NOMO-1 (cell line): ENCODE results near the gene TGIF1.

ENCODE experiments used
- DNase-seq, 2 experiments: peaks; one replicate each; lab custom pipeline; 2025; ENCODE audit not compliant: unreplicated experiment in 2 of 2; lab: John Stamatoyannopoulos, UW

TGIF1 gene

DNA sequence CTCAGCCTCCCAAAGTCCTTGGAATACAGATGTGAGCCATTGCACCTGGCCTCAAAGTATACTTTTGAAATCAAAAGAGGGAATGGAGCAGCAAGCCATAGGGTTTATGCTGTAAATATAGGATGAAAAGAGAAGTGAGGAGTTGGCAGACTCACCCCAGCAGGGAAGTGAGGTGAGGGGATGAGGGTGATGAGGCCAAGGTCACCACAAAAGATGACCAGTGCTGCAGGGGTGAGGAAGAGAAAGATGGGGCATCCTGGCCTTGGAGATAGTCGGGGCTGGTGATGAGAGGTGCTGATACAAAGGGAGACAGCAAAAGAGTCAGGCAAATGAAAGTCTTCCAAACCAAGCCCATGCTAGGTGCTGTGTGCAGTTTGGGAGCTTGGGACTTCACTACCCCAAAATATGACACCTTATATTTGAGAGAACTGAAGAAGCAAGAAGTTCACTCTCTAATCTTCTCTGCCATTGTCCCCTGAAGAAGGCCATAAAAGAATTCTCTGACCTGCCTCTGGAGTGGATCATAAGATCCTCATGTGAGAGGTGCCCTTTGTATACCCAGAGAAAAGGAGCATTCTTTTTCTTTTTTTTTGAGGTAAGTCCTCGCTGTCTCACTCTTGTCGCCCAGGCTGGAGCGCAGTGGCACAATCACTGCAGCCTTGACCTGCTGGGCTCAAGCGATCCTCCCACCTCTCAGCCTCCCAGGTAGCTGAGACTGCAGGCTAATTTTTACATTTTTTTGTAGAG, 31.0 kb downstream of the TGIF1 start:
- DNase-seq, result no peak

GRCh38 chr18:3481696-3482210, 31.8 kb downstream of the TGIF1 start:
- peak in 1 of 2 experiments; percentile 16 for DNase-seq

DNA sequence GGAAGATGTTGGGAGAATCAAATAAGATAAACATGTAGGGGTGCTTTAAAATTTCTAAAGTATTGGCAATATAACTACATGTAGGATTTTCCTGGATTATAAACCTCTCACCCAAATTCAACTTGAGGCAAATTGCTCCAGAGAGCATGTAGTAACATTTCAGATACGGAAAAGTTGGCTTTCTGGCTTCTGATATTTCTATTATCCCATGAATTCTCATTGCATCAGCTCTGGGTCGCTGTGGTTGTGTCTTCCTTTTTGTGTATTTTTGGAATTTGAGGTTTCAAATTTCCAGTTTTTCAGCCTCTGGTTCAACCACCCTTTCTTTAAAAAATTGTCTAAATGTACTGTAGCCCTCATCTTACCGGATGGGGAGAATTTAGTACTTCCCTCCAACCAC, 32.3 kb downstream of the TGIF1 start:
- DNase-seq, result no peak

DNA sequence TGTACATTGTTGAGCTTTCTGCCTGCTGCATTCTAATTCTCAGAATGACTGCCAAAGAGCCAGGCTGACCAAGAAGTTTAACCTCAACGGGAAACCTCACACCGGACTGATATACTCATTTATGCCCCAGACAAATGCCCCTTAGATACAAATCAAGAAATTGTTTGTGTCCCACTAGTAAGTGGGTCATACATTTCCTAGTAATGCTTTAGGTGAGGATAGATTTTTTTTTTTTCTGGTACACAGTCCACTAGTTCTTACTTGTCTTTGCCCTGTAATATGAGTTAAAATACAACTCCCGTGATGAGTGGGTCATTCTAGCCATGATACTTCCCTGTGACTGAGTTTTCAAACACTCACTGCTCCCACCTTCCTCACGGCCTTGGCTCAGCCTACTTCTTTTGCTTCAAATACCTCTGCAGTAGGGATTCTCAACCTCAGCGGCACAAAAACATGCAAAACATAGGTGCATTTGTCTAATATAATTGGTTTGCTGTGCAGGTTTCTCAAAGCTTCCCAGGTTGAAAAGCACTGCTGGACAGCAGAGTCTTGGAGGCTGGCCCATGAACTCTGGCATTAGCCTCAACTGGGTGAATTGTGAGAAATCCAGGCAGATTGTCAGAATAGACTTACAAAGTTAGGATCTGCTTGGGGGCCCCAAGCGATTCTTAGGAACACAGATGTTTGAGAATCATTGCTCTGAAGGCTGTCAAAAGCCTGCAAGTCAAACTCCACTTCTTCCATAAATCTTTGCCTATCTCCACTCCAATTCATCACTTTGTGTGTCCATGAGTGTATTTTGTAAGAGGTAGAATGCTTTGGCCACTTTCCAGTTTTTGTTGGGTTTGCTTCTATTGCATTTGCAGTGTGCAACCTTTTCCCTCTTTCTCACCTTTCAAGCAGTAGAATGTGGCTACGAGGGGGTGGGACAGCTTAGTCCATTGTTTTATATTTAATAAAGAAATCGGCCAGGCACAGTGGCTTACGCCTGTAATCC, 35.5 kb downstream of the TGIF1 start:
- DNase-seq, result no peak

GRCh38 chr18:3486512-3486911, 36.5 kb downstream of the TGIF1 start:
- DNase-seq, result no peak

DNA sequence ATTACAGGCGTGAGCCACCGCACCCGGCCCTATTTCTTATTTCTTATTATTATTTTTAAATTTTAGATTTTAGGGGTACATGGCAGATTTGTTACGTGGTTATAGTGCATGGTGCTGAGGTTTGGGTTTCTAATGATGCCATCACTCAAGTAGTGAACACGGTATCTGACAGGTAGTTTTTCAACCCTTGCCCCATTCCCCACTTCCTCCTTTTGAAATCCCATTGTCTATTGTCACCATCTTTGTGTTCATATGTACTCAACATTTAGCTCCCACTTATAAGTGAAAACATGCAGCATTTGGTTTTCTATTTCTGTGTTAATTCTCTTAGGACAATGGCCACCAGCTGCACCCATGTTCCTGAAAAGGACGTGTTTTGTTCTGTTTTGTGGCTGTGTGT, 39.5 kb downstream of the TGIF1 start:
- no peak for DNase-seq

- no peak for DNase-seq
Observed at GRCh38 chr18:3491981-3492555, 42.1 kb downstream of the TGIF1 start.

DNA sequence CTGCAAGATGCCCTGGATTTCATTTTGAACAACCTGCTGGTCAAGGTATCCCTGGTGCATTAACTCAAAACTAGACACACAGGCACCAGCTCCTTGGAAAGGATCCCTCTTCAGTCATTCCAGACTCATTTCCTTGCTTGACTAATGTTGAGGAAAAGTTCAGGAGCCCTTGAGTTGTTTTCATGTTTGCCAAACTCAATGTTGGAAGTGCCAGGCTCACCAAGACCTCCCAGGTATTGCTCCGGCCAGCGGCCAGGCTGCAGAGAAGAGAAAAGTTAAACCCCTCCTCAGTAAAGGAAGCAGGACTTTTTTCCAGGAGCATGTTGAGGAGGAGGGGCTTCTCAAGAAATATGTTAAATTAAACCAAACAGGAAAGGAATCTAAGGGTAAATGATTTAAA, 42.7 kb downstream of the TGIF1 start:
- no peak for DNase-seq

DNA sequence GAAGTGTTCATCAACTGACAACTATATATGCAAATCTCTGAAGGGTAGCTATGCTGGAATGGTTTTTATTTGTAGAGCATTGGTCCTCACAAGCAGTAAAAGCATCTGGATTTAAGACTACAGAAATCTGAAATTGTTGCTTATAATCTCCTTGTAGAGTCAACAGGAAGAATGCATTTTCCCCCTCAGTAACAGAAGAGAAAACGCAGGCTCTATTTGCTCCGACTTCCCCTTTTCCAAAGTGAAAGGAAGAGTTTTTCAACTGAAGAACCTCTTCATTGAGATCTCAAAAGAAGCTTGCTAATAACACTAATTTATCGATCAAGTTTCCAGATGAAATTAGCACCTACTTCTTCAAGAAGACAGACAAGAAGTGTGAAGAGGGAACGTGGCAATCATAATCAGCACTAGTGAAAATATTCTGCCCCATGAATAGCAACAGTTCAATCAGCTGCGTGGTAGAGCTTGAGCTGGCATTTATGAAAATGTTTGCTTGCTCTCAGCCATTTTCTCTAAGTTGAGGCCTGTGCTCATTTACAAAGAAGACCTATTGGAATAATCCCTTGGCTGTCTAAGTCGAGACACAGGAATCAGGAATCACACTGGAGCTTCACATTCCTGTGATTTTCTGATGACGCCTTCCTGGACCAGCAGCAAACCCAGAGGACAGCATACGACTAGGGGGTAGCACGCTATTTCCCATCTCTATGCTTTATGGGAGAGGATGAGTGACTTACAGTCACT, 43.7 kb downstream of the TGIF1 start:
- DNase-seq, result peak; percentile 18 to 70

GRCh38 chr18:3494245-3494526, 44.2 kb downstream of the TGIF1 start:
- no peak for DNase-seq

GRCh38 chr18:3494569-3494968, 44.6 kb downstream of the TGIF1 start:
- no peak for DNase-seq

DNA sequence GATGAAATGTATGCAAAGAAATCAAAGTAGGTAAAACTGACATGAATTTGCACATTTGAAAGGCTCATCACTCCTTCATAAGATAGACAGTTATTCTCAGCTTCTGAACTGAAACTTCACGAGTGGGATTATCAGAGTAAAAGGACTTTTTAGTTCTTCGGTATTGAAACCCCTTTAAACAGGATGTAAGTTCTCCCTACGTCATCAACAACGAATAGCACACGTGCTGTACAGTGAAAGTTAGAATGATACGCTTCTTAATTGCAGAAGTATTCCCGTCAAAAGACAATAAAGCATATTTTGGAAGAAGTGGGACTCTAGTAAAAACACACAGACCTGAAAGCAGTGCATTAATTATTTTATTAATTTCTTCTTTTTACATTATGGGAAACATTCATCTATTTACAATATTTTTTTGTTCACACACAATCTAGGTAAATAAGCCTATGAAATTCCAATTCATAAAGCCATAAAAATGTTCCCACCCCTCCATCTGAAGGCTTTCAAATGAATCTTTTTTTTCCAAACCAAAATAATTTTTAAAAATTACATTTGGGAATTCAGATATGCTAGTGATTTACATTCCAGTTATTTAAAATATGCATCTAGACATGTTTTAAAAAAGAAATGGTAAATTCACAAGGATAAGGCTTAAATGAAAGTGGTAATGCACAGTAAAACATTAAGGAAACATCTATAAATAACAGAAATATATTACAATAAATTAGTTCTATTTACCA, 45.9 kb downstream of the TGIF1 start:
- no peak for DNase-seq

- DNase-seq, result no peak
Observed at GRCh38 chr18:3498698-3499471, 48.9 kb downstream of the TGIF1 start.

DNA sequence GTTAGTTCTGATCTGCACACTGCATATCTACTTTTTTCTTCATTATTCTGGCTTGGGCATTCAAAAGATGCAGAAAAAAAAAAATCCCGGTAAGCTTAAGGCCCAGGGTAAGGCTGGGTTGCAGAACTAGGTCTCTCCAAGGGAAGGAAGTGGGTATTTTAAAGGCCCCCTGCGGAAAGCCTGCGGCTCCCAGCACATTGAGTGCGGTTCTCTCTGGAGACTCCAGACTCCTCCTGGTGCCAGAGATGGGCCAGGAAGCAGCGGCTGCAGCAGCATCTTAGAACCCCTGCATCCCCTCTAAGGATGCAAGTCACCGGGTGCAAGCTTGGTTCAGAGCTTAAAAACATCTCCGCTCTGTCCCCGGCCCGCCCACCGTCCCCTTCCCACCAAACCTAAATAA, 49.5 kb downstream of the TGIF1 start:
- DNase-seq, result no peak

- DNase-seq, result no peak
Observed at GRCh38 chr18:3500016-3500415, 50.0 kb downstream of the TGIF1 start.

DNA sequence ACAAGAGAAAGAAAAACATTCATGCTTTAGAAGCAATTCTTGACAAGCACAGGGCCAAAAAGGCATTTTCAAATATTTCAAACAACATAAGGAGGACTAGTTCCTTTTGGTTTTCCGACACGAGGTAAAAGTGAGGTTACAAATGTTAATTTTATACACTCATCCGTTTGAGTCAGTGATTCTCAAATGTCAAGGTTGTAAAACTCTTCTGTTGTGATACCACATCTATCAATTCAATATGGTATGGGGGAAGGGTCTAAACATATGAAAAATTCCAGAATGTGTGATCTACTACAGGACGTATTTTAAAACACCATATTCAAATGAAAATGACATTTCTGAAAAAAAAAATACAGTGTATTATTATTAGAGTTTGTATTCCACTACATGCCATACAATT, 52.7 kb downstream of the TGIF1 start:
- DNase-seq, result no peak

- DNase-seq, result no peak
Observed at GRCh38 chr18:3504637-3505036, 54.7 kb downstream of the TGIF1 start.

GRCh38 chr18:3508576-3509549, 58.9 kb downstream of the TGIF1 start:
- no peak for DNase-seq
